H9 (cell line): Measurements from ENCODE around the gene DTWD2. TPM values are rescaled to one million over a fixed set of nuclear protein-coding genes. Genes with fewer than 3 reads are reported as not detected.

Experiments used
- DNase-seq: peaks from one replicate; pipeline ENCODE4 v3.0.0-alpha.2; 2017
- H2AFZ ChIP-seq: one replicate; pipeline ENCODE4 v1.6.1; 2013; ENCODE audit warnings: mild to moderate bottlenecking, low read length, control low read depth, moderate library complexity
- H2AK5ac ChIP-seq: 2 replicates; pipeline ENCODE4 v1.6.1; 2013; ENCODE audit warnings: low read length, control low read depth, mixed read lengths; ENCODE audit not compliant: insufficient read length
- H2BK120ac ChIP-seq: one replicate; pipeline ENCODE4 v1.6.1; 2013; ENCODE audit warnings: low read depth, mild to moderate bottlenecking, low read length, control low read depth, inconsistent platforms; ENCODE audit not compliant: poor library complexity, severe bottlenecking
- H2BK12ac ChIP-seq: 2 replicates; pipeline ENCODE4 v1.6.1; 2013; ENCODE audit warnings: low read length, control low read depth, mixed read lengths, low read depth; ENCODE audit not compliant: insufficient read length
- H2BK15ac ChIP-seq: 2 replicates; pipeline ENCODE4 v1.6.1; 2013; ENCODE audit warnings: low read depth, low read length, control low read depth
- H2BK20ac ChIP-seq: one replicate; pipeline ENCODE4 v1.6.1; 2013; ENCODE audit warnings: low read depth, mild to moderate bottlenecking, low read length, control low read depth, inconsistent platforms; ENCODE audit not compliant: poor library complexity, severe bottlenecking
- H2BK5ac ChIP-seq: 2 replicates; pipeline ENCODE4 v1.6.1; 2013; ENCODE audit warnings: low read length, control low read depth, mixed read lengths; ENCODE audit not compliant: insufficient read length
- H3K14ac ChIP-seq: 2 replicates; pipeline ENCODE4 v1.6.1; 2013; ENCODE audit warnings: low read length, control low read depth; ENCODE audit not compliant: insufficient read depth
- H3K18ac ChIP-seq: 2 replicates; pipeline ENCODE4 v1.6.1; 2013; ENCODE audit warnings: low read depth, mild to moderate bottlenecking, mixed read lengths, low read length, control low read depth; ENCODE audit not compliant: insufficient read length
- H3K23ac ChIP-seq: 2 replicates; pipeline ENCODE4 v1.6.1; 2013; ENCODE audit warnings: low read length, control low read depth, mixed read lengths, low read depth; ENCODE audit not compliant: insufficient read length
- H3K23me2 ChIP-seq: 2 replicates; pipeline ENCODE4 v1.6.1; 2013; ENCODE audit warnings: low read depth, mild to moderate bottlenecking, mixed read lengths, low read length, control low read depth; ENCODE audit not compliant: insufficient read length, poor library complexity, severe bottlenecking
- H3K27ac ChIP-seq: 2 replicates; pipeline ENCODE4 v1.5.1; 2013; ENCODE audit warnings: low read length, control low read depth, mixed read lengths, low read depth; ENCODE audit not compliant: insufficient read length
- H3K27me3 ChIP-seq: 2 replicates; pipeline ENCODE4 v1.6.1; 2013; ENCODE audit warnings: low read length, control low read depth, inconsistent platforms; ENCODE audit not compliant: insufficient read depth
- H3K4ac ChIP-seq: 2 replicates; pipeline ENCODE4 v1.6.1; 2013; ENCODE audit warnings: low read depth, mild to moderate bottlenecking, control low read depth, inconsistent platforms, low read length, moderate library complexity
- H3K4me1 ChIP-seq: 2 replicates; pipeline ENCODE4 v1.6.1; 2013; ENCODE audit warnings: low read length, control low read depth, inconsistent platforms; ENCODE audit not compliant: insufficient read depth
- H3K4me2 ChIP-seq: 2 replicates; pipeline ENCODE4 v1.6.1; 2013; ENCODE audit warnings: low read length, control low read depth, mixed read lengths; ENCODE audit not compliant: insufficient read length, insufficient read depth
- H3K56ac ChIP-seq: 2 replicates; pipeline ENCODE4 v1.6.1; 2013; ENCODE audit warnings: low read depth, mild to moderate bottlenecking, mixed read lengths, low read length, control low read depth; ENCODE audit not compliant: insufficient read length
- H3K79me1 ChIP-seq: 2 replicates; pipeline ENCODE4 v1.6.1; 2013; ENCODE audit warnings: low read depth, mild to moderate bottlenecking, moderate library complexity, low read length, control low read depth, inconsistent platforms; ENCODE audit not compliant: insufficient read depth, poor library complexity, severe bottlenecking
- H3K79me2 ChIP-seq: 2 replicates; pipeline ENCODE4 v1.6.1; 2013; ENCODE audit warnings: low read length, control low read depth, inconsistent platforms; ENCODE audit not compliant: insufficient read depth
- H3K9ac ChIP-seq: 2 replicates; pipeline ENCODE4 v1.6.1; 2013; ENCODE audit warnings: low read length, control low read depth, mixed read lengths; ENCODE audit not compliant: insufficient read length; ENCODE audit errors: extremely low read depth
- H3K9me3 ChIP-seq: one replicate; pipeline ENCODE4 v1.6.1; 2013; ENCODE audit warnings: low read depth, low read length, inconsistent platforms; ENCODE audit not compliant: control insufficient read depth
- H3T11ph ChIP-seq: one replicate; pipeline ENCODE4 v1.6.1; 2013; ENCODE audit warnings: mild to moderate bottlenecking, low read length, control low read depth, inconsistent platforms
- H4K20me1 ChIP-seq: one replicate; pipeline ENCODE4 v1.6.1; 2013; ENCODE audit not compliant: control insufficient read depth, insufficient read length, insufficient read depth
- H4K5ac ChIP-seq: 2 replicates; pipeline ENCODE4 v1.6.1; 2013; ENCODE audit warnings: low read depth, mild to moderate bottlenecking, mixed read lengths, low read length, control low read depth; ENCODE audit not compliant: insufficient read length
- H4K8ac ChIP-seq: replicated peaks from 2 replicates; pipeline ENCODE4 v1.6.1; 2013; ENCODE audit warnings: low read length, control low read depth, mixed read lengths, low read depth; ENCODE audit not compliant: insufficient read length
- H4K91ac ChIP-seq: 2 replicates; pipeline ENCODE4 v1.6.1; 2013; ENCODE audit warnings: low read depth, mild to moderate bottlenecking, moderate library complexity, mixed read lengths, low read length, control low read depth; ENCODE audit not compliant: insufficient read length
- H3K27ac Mint-ChIP-seq, 3 experiments: 2 replicates in 2 of 3; 3 replicates in 1 of 3; pipeline ENCODE4 v1.8.0; 2020 to 2021; ENCODE audit warnings: mixed read lengths in 3 of 3, mild to moderate bottlenecking in 1 of 3, moderate library complexity in 1 of 3
- H3K27me3 Mint-ChIP-seq: 2 replicates; pipeline ENCODE4 v1.8.0; 2021; ENCODE audit warnings: low read depth, mild to moderate bottlenecking, moderate library complexity, mixed read lengths
- H3K36me3 Mint-ChIP-seq, 3 experiments: 2 replicates in 2 of 3; 3 replicates in 1 of 3; pipeline ENCODE4 v1.8.0; 2020 to 2021; ENCODE audit warnings: low read depth in 3 of 3, mixed read lengths in 3 of 3; ENCODE audit not compliant: insufficient read depth in 1 of 3
- H3K4me1 Mint-ChIP-seq, 2 experiments: 2 replicates each; pipeline ENCODE4 v1.8.0; 2020; ENCODE audit warnings: mixed read lengths in 2 of 2
- H3K4me3 Mint-ChIP-seq, 2 experiments: 2 replicates in 1 of 2; 3 replicates in 1 of 2; pipeline ENCODE4 v1.8.0; 2020 to 2021; ENCODE audit warnings: mild to moderate bottlenecking in 2 of 2, mixed read lengths in 2 of 2, moderate library complexity in 1 of 2
- H3K9me3 Mint-ChIP-seq, 2 experiments: 2 replicates in 1 of 2; 3 replicates in 1 of 2; pipeline ENCODE4 v1.8.0; 2020; ENCODE audit warnings: mild to moderate bottlenecking in 2 of 2, mixed read lengths in 2 of 2, moderate library complexity in 1 of 2
- CTCF ChIP-seq: fragments of 200-600 bp; sonication (generic); conservative IDR thresholded peaks from 3 replicates; pipeline ENCODE4 v1.8.0; 2021; ENCODE audit warnings: antibody characterized with exemption, mild to moderate bottlenecking
- WGBS: extraction: QIAGEN DNeasy Blood & Tissue Kit; methylation state at CpG from one replicate; pipeline ENCODE4 v1.1.7; 2013; ENCODE audit warnings: missing lambda C conversion rate, low lambda C conversion rate, mixed read lengths; ENCODE audit not compliant: insufficient read length; ENCODE audit errors: extremely low coverage; 5-methylcytosine and 5-hydroxymethylcytosine counted together
- total RNA-seq: library from RNA; stranded (reverse); gene quantifications from 2 replicates; pipeline ENCODE4 v1.2.1, GENCODE V29; 2021

DTWD2 gene
- total RNA-seq, 1 experiment from 2014 or later = 10.8 TPM

GRCh38 chr5:119036101-119036762, 47.9 kb upstream of the DTWD2 start:
- no peak overlapping the region for H2AFZ ChIP-seq
- no peak overlapping the region for H3K4me2 ChIP-seq

More at GRCh38 chr5:119036101-119036762, 47.9 kb upstream of the DTWD2 start:
- Mint-ChIP-seq H3K27me3 (no peaks in the 10 kb centered on the region), H3K27ac (no peak overlapping the region), H3K4me1 (peaks cover 19 to 20% of the 10 kb centered on the region in 2 experiments), H3K4me3 (no peak overlapping the region), H3K36me3 (no peaks in the 10 kb centered on the region), H3K9me3 (no peaks in the 10 kb centered on the region)
- H3K23ac ChIP-seq = no peak overlapping the region
- no peaks in the 10 kb centered on the region for H3K79me1 ChIP-seq
- DNase-seq = no peak
- no peak overlapping the region for H2AK5ac ChIP-seq
- no peak overlapping the region for H2BK12ac ChIP-seq
- H2BK15ac ChIP-seq = no peak overlapping the region
- no peaks in the 10 kb centered on the region for H3K27me3 ChIP-seq
- H3K18ac ChIP-seq = no peak overlapping the region
- peaks cover 3% of the 10 kb centered on the region; the same call in 1 of the 2 replicates for H3K4me1 ChIP-seq
- no CpG with 5 or more reads among the region's 8 CpGs for WGBS
- H3K27ac ChIP-seq = no peak overlapping the region
- no peak overlapping the region for H2BK20ac ChIP-seq
- H3K14ac ChIP-seq = no peak overlapping the region
- H3K79me2 ChIP-seq = no peaks in the 10 kb centered on the region
- no peak overlapping the region for H3K56ac ChIP-seq
- no peak overlapping the region for H4K8ac ChIP-seq
- H3K4ac ChIP-seq = no peak overlapping the region
- no peak overlapping the region for H3T11ph ChIP-seq
- H3K23me2 ChIP-seq = no peaks in the 10 kb centered on the region
- no peaks in the 10 kb centered on the region for H4K20me1 ChIP-seq
- no peaks in the 10 kb centered on the region for H3K9me3 ChIP-seq
- no peak overlapping the region for H4K5ac ChIP-seq
- H2BK120ac ChIP-seq = no peak overlapping the region
- H3K9ac ChIP-seq = no peak overlapping the region
- no peak overlapping the region for H2BK5ac ChIP-seq
- H4K91ac ChIP-seq = no peak overlapping the region
- no peak for TF ChIP-seq CTCF
